RWPE2 (cell line): ENCODE data around the gene ACTG2.
"Not testable (repeated sequence)": the region's sequence is repeated elsewhere in the genome, so short reads cannot be mapped to it uniquely, and the experiment has no call there.

Source experiments
- ATAC-seq: fragments of 200-7000 bp; cut with Tn5 transposase; 3 replicates; pipeline ENCODE4 v1.9.1; 2021; ENCODE audit warnings: low read depth
- DNase-seq: peaks from one replicate; pipeline ENCODE4 v3.0.0-alpha.2; 2020; ENCODE audit warnings: low spot score
- H3K27ac ChIP-seq: fragments of 450-650 bp; 2 replicates; pipeline ENCODE4 v1.5.1; 2017; ENCODE audit warnings: mild to moderate bottlenecking; ENCODE audit not compliant: poor library complexity, severe bottlenecking
- H3K27me3 ChIP-seq: fragments of 250-450 bp; sonication (Bioruptor Pico); 2 replicates; pipeline ENCODE4 v1.5.1; 2021; ENCODE audit warnings: mild to moderate bottlenecking, moderate library complexity; ENCODE audit not compliant: insufficient read depth, poor library complexity, severe bottlenecking
- H3K36me3 ChIP-seq: fragments of 250-450 bp; sonication (Bioruptor Pico); 2 replicates; pipeline ENCODE4 v1.5.1; 2020; ENCODE audit warnings: low read depth, mild to moderate bottlenecking, moderate library complexity
- H3K4me1 ChIP-seq: fragments of 250-450 bp; sonication (Bioruptor Pico); 2 replicates; pipeline ENCODE4 v1.5.1; 2021; ENCODE audit warnings: mild to moderate bottlenecking, moderate library complexity; ENCODE audit not compliant: insufficient read depth, poor library complexity, severe bottlenecking
- H3K4me3 ChIP-seq: fragments of 250-450 bp; sonication (Bioruptor Pico); 2 replicates; pipeline ENCODE4 v1.5.1; 2021; ENCODE audit warnings: mild to moderate bottlenecking, moderate library complexity; ENCODE audit not compliant: severe bottlenecking
- H3K9me3 ChIP-seq: fragments of 250-450 bp; sonication (Bioruptor Pico); 2 replicates; pipeline ENCODE4 v1.5.1; 2021; ENCODE audit warnings: mild to moderate bottlenecking, moderate library complexity; ENCODE audit not compliant: severe bottlenecking
- CTCF ChIP-seq: fragments of 450-650 bp; IDR thresholded peaks from one replicate; pipeline ENCODE4 v1.5.1; 2017; ENCODE audit warnings: mild to moderate bottlenecking, moderate library complexity; ENCODE audit not compliant: poor library complexity, severe bottlenecking

Gene ACTG2

GRCh38 chr2:73901143-73901542 is 8.3 kb downstream of the ACTG2 start:
- TF ChIP-seq CTCF = no peak
- no peaks in the 10 kb centered on the region for H3K9me3 ChIP-seq
- ATAC-seq = no peak
- no peaks in the 10 kb centered on the region for H3K4me1 ChIP-seq
- H3K36me3 ChIP-seq = no peaks in the 10 kb centered on the region
- H3K4me3 ChIP-seq = no peak overlapping the region
- H3K27me3 ChIP-seq = no peaks in the 10 kb centered on the region
- no peak for DNase-seq
- H3K27ac ChIP-seq = no peak overlapping the region

- Histone ChIP-seq H3K36me3 (no peaks in the 10 kb centered on the region), H3K4me3 (no peak overlapping the region), H3K4me1 (no peaks in the 10 kb centered on the region), H3K9me3 (no peaks in the 10 kb centered on the region), H3K27me3 (no peaks in the 10 kb centered on the region), H3K27ac (no peak overlapping the region)
- ATAC-seq (no peak), DNase-seq (no peak)
- TF ChIP-seq CTCF = no peak
Observed at GRCh38 chr2:73902284-73902683, 9.5 kb downstream of the ACTG2 start.

GRCh38 chr2:73903313-73903712 is 10.5 kb downstream of the ACTG2 start:
- ATAC-seq (no peak), DNase-seq (no peak)
- Histone ChIP-seq H3K9me3 (no peaks in the 10 kb centered on the region), H3K27ac (no peak overlapping the region), H3K27me3 (no peaks in the 10 kb centered on the region), H3K36me3 (no peaks in the 10 kb centered on the region), H3K4me3 (no peak overlapping the region), H3K4me1 (no peaks in the 10 kb centered on the region)
- TF ChIP-seq CTCF = no peak

- not testable (repeated sequence) for ATAC-seq, H3K27me3 ChIP-seq
Observed at GRCh38 chr2:73903949-73904613, 11.3 kb downstream of the ACTG2 start.

GRCh38 chr2:73904952-73905351 is 12.1 kb downstream of the ACTG2 start:
- ATAC-seq = no peak
- no peak overlapping the region for H3K4me3 ChIP-seq

More at GRCh38 chr2:73903949-73904613, 11.3 kb downstream of the ACTG2 start:
- not testable (repeated sequence) for H3K27ac ChIP-seq, H3K9me3 ChIP-seq, H3K4me3 ChIP-seq, DNase-seq, H3K4me1 ChIP-seq, H3K36me3 ChIP-seq

More at GRCh38 chr2:73904952-73905351, 12.1 kb downstream of the ACTG2 start:
- Histone ChIP-seq H3K27me3 (no peaks in the 10 kb centered on the region), H3K27ac (no peak overlapping the region), H3K4me1 (no peaks in the 10 kb centered on the region), H3K9me3 (no peaks in the 10 kb centered on the region), H3K36me3 (no peaks in the 10 kb centered on the region)
- DNase-seq = no peak
- TF ChIP-seq CTCF = no peak
